Measurements from ENCODE around the gene PDE4D. TPM values are rescaled to one million over a fixed set of nuclear protein-coding genes. Genes with fewer than 3 reads are reported as not detected.
"Not testable (repeated sequence)": the region's sequence is repeated elsewhere in the genome, so short reads cannot be mapped to it uniquely, and the experiment has no call there.

The PDE4D gene
- total and polyA plus RNA-seq, 2 donors (not counting 1 experiment from before 2014, with no cell fraction given) = 14.9 to 171 TPM

- WGBS (ENCODE audit: insufficient coverage) = 82% methylated on average over 2 of the region's 6 CpGs
- no peaks in the 10 kb centered on the region for H3K9me3 ChIP-seq (ENCODE audit: control extremely low read depth in 1 of 3, control insufficient read depth in 2 of 3, insufficient read depth in 1 of 3, low read length in 2 of 3)
- H3K27me3 ChIP-seq (replicated peaks in 1 of 4; ENCODE audit: control extremely low read depth in 1 of 4, control insufficient read depth in 3 of 4, insufficient read depth in 4 of 4, low read length in 3 of 4) = no peaks in the 10 kb centered on the region
- peaks cover 1% of the 10 kb centered on the region for H3K4me1 Mint-ChIP-seq
- H3K4me3 Mint-ChIP-seq = no peak overlapping the region
- H3K36me3 ChIP-seq (replicated peaks in 1 of 2; ENCODE audit: control extremely low read depth in 1 of 2, control insufficient read depth in 1 of 2, extremely low read depth in 1 of 2, insufficient read depth in 2 of 2, low read length in 1 of 2) = no peaks in the 10 kb centered on the region
- no peak overlapping the region for H3K27ac ChIP-seq (ENCODE audit: low read length in 2 of 2)
- no peaks in the 10 kb centered on the region for H3K9me3 Mint-ChIP-seq (ENCODE audit: insufficient read depth)
- POLR2A ChIA-PET = interaction anchor here (0.6 kb wide), 2 partner anchors 20 to 483 kb away, joined by 3 to 7 read pairs; no protein-coding TSS in a partner anchor
- intact Hi-C loops (cut with micrococcal nuclease) = no loop called here
- H3K4me3 ChIP-seq (ENCODE audit: control extremely low read depth in 1 of 5, extremely low read depth in 1 of 5, insufficient read depth in 1 of 5, low read depth in 2 of 5, low read length in 4 of 5) = no peak overlapping the region
- H3K79me2 ChIP-seq (ENCODE audit: control insufficient read depth, insufficient read depth, low read length) = no peaks in the 10 kb centered on the region
- no peaks in the 10 kb centered on the region for H3K27me3 Mint-ChIP-seq
- H3K4me1 ChIP-seq (ENCODE audit: control insufficient read depth in 2 of 2, insufficient read depth in 2 of 2, low read length in 2 of 2) = no peaks in the 10 kb centered on the region
- H4K20me1 ChIP-seq (ENCODE audit: control insufficient read depth, insufficient read depth, low read length, poor library complexity, severe bottlenecking) = no peaks in the 10 kb centered on the region
- ATAC-seq (ENCODE audit: low read depth) = no peak
- no peak for TF ChIP-seq EZH2 (IDR thresholded peaks at IDR 0.05; ENCODE audit: borderline replicate concordance, insufficient read depth, low read depth, low read length, poor library complexity, severe bottlenecking)
- no peak for TF ChIP-seq CTCF (IDR thresholded peaks at IDR 0.05)
- no peak overlapping the region for H2AFZ ChIP-seq (ENCODE audit: insufficient read depth, low read depth, low read length, poor library complexity, severe bottlenecking)
- H3K27ac Mint-ChIP-seq = no peak overlapping the region
- no peak overlapping the region for H3K9ac ChIP-seq (ENCODE audit: low read length)
- no peak for DNase-seq
- H3K4me2 ChIP-seq (replicated peaks; ENCODE audit: low read depth, low read length, poor library complexity, severe bottlenecking) = no peak overlapping the region
- CTCF ChIA-PET = no interaction called here
Measured at GRCh38 chr5:59317023-59317773, 576.3 kb downstream of the PDE4D start.

GRCh38 chr5:59312223-59312622 lies 581.3 kb downstream of the PDE4D start:
- intact Hi-C loops (cut with micrococcal nuclease) = no loop called here
- Histone ChIP-seq H3K27me3 (replicated peaks in 1 of 4; ENCODE audit: control extremely low read depth in 1 of 4, control insufficient read depth in 3 of 4, insufficient read depth in 4 of 4, low read length in 3 of 4) (no peaks in the 10 kb centered on the region), H3K9me3 (ENCODE audit: control extremely low read depth in 1 of 3, control insufficient read depth in 2 of 3, insufficient read depth in 1 of 3, low read length in 2 of 3) (peaks cover 0 to 14% (median 0%) of the 10 kb centered on the region in 3 donors), H3K27ac (ENCODE audit: low read length in 2 of 2) (no peak overlapping the region), H2AFZ (ENCODE audit: insufficient read depth, low read depth, low read length, poor library complexity, severe bottlenecking) (no peak overlapping the region), H3K4me2 (replicated peaks; ENCODE audit: low read depth, low read length, poor library complexity, severe bottlenecking) (no peak overlapping the region), H4K20me1 (ENCODE audit: control insufficient read depth, insufficient read depth, low read length, poor library complexity, severe bottlenecking) (no peaks in the 10 kb centered on the region), H3K9ac (ENCODE audit: low read length) (no peak overlapping the region), H3K4me1 (ENCODE audit: control insufficient read depth in 2 of 2, insufficient read depth in 2 of 2, low read length in 2 of 2) (no peaks in the 10 kb centered on the region), H3K4me3 (ENCODE audit: control extremely low read depth in 1 of 5, extremely low read depth in 1 of 5, insufficient read depth in 1 of 5, low read depth in 2 of 5, low read length in 4 of 5) (no peak overlapping the region), H3K36me3 (replicated peaks in 1 of 2; ENCODE audit: control extremely low read depth in 1 of 2, control insufficient read depth in 1 of 2, extremely low read depth in 1 of 2, insufficient read depth in 2 of 2, low read length in 1 of 2) (no peaks in the 10 kb centered on the region), H3K79me2 (ENCODE audit: control insufficient read depth, insufficient read depth, low read length) (no peaks in the 10 kb centered on the region)
- ChIA-PET CTCF (no interaction called here), POLR2A (no interaction called here)
- H3K9me3 Mint-ChIP-seq (ENCODE audit: insufficient read depth) = no peaks in the 10 kb centered on the region
- 83% methylated on average over 1 of the region's 3 CpGs for WGBS (ENCODE audit: insufficient coverage)
- no peak overlapping the region for H3K4me3 Mint-ChIP-seq
- TF ChIP-seq CTCF (IDR thresholded peaks at IDR 0.05) (no peak), EZH2 (IDR thresholded peaks at IDR 0.05; ENCODE audit: borderline replicate concordance, insufficient read depth, low read depth, low read length, poor library complexity, severe bottlenecking) (no peak)
- ATAC-seq (ENCODE audit: low read depth) (no peak), DNase-seq (no peak)
- no peaks in the 10 kb centered on the region for H3K4me1 Mint-ChIP-seq
- H3K27me3 Mint-ChIP-seq = no peaks in the 10 kb centered on the region
- H3K27ac Mint-ChIP-seq = no peak overlapping the region

GRCh38 chr5:59308685-59309084 lies 584.8 kb downstream of the PDE4D start:
- CTCF ChIA-PET = interaction anchor here (0.6 to 1.9 kb wide), 4 partner anchors 10 to 1727 kb away, joined by 3 to 10 read pairs (median 4); no protein-coding TSS in a partner anchor
- DNase-seq; H3K4me1 Mint-ChIP-seq; H3K4me2 ChIP-seq (replicated peaks; ENCODE audit: low read depth, low read length, poor library complexity, severe bottlenecking); ATAC-seq (ENCODE audit: low read depth); POLR2A ChIA-PET; H3K9ac ChIP-seq (ENCODE audit: low read length); H4K20me1 ChIP-seq (ENCODE audit: control insufficient read depth, insufficient read depth, low read length, poor library complexity, severe bottlenecking); H3K4me3 ChIP-seq (ENCODE audit: control extremely low read depth in 1 of 5, extremely low read depth in 1 of 5, insufficient read depth in 1 of 5, low read depth in 2 of 5, low read length in 4 of 5); H3K27ac Mint-ChIP-seq; intact Hi-C loops (cut with micrococcal nuclease); H3K27me3 ChIP-seq (replicated peaks in 1 of 4; ENCODE audit: control extremely low read depth in 1 of 4, control insufficient read depth in 3 of 4, insufficient read depth in 4 of 4, low read length in 3 of 4); H3K36me3 ChIP-seq (replicated peaks in 1 of 2; ENCODE audit: control extremely low read depth in 1 of 2, control insufficient read depth in 1 of 2, extremely low read depth in 1 of 2, insufficient read depth in 2 of 2, low read length in 1 of 2); H3K4me1 ChIP-seq (ENCODE audit: control insufficient read depth in 2 of 2, insufficient read depth in 2 of 2, low read length in 2 of 2); H3K79me2 ChIP-seq (ENCODE audit: control insufficient read depth, insufficient read depth, low read length); H3K27me3 Mint-ChIP-seq; H2AFZ ChIP-seq (ENCODE audit: insufficient read depth, low read depth, low read length, poor library complexity, severe bottlenecking); H3K4me3 Mint-ChIP-seq; H3K9me3 Mint-ChIP-seq (ENCODE audit: insufficient read depth); H3K27ac ChIP-seq (ENCODE audit: low read length in 2 of 2): not testable (repeated sequence)
- H3K9me3 ChIP-seq (ENCODE audit: control extremely low read depth in 1 of 3, control insufficient read depth in 2 of 3, insufficient read depth in 1 of 3, low read length in 2 of 3) = peaks cover 0 to 14% (median 0%) of the 10 kb centered on the region in 3 donors
- WGBS (ENCODE audit: insufficient coverage) = 100% methylated on average over 1 of the region's 2 CpGs
